IPS DF 19.7 (cell line): Measurements from ENCODE around the gene SNAP25.

Source experiments
- DNase-seq: peaks from one replicate; pipeline ENCODE4 v3.0.0-alpha.2; 2013; ENCODE audit warnings: low read depth, low spot score

Gene SNAP25

DNA sequence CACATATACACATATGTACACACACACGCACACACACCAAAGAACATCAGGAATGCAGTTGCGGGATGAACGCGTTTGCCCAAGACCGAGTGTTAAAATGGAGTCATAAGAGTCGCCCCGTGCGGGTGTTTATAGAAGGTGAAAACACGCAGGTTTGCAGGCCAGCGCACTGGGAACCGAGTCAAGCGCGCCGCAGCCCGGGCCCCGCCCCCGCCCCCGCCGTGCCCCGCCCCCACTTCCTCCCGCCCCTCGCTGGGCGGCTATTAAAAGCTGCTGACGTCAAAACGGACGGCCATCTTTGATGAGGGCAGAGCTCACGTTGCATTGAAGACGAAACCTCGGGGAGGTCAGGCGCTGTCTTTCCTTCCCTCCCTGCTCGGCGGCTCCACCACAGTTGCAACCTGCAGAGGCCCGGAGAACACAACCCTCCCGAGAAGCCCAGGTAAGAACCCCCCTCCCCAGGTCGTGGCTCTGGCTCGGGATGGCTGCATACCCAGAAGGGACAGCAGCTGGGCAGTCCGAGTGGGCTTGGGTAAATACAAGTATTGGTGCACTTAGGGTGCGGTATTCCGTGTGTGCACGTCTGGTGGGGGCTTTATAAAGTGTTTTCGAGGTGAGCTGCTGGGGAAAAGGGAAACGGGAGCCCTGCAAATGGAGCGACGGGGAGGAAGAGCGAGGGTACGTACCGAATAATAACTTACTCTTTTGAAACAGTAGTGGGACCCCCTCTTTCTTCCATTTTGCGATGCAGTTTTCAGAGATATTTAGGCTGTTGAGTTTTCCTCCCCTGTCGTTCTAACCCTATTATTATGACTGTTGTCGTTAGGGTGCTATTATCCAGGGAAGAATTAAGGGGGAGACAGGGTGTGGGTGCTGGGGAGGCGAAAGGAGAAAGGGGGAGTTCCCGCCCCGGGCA, at the start of gene SNAP25:
Gene SNAP25, plus strand, starts transcription at position 295 of the 916 bp plus-strand sequence. CDS start 56,662 bp downstream, outside the sequence.
- peak; percentile 81 for DNase-seq

DNA sequence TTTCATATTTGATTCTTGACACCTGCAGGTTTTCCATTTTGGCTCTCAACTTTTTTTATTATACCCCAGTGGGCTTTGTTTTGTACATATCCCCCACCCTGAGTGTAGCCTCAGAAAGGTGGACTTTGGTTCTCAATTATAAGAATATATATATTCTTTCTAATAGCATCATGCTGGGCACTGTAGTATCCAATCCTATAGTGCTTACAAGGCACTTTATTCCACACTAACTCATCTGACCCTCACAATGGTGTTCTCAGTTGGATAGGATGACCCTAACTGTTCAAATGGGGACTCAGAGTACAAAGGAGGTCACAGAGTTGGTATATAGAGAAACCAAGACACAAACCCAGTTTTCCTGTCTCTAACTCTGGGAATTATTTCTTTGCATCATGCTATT, 48.9 kb upstream of the SNAP25 start:
- no peak for DNase-seq

DNA sequence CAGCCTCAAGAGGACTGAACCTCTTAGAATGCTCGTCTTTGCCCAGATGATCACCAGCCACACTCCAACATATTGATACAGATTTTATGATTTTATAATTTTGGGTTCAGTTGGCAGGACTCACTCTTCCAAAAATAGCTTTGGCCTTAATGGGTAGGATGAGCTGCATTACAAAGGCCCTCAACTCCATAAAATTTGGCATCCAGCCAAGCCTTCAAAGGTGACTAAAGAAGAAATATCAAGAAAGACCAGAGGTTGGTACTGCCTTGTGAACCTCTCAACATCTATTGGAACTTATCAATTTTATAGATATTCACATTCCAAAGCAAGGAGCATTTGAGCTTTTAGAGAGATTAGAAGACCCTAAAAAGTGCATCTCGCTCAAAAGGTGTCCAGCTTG, 48.4 kb upstream of the SNAP25 start:
- DNase-seq: no peak

DNA sequence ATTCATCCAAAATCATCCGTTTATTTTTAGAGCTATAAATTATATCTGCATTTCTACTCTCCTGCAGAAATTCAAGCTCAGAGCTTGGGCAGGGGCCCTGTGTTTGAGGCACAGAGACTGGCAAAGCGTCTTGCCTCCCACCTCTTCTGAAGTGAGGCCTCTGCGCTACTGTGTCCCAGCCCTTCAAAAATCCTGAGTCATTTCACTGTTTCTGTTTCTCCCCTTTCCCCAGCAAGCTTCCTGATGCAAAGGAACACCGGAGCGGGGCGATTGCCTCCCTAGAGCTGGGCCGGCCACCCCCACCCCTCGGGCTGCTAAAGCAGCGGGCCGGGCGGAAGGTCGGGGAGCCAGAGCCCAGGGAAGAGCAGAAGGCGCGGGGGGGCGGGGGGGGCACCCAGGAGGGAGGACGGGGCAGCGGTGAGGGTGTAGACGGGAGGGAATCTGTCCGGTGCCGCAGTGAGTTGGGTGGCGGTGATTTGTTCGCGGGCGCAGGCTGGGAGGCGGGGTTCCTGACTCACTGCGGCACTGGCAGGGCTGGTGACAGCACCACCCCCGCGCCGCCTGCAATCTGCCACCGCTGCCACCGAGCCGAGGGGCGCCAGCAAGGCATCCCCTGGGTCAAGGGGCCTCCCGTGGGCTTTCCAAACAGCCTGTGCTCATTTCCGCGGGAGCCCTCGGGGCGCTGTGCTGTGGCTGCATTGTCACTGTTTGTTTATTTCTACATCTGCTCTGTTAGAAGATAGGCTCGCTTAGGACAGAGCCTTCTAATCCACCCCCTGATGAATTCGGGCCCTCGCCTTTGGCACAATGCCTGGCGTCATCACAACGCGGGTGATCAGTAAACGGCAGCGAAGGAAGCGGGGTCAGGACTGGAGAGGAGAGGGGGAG, 46.5 kb upstream of the SNAP25 start:
- no peak for DNase-seq

DNA sequence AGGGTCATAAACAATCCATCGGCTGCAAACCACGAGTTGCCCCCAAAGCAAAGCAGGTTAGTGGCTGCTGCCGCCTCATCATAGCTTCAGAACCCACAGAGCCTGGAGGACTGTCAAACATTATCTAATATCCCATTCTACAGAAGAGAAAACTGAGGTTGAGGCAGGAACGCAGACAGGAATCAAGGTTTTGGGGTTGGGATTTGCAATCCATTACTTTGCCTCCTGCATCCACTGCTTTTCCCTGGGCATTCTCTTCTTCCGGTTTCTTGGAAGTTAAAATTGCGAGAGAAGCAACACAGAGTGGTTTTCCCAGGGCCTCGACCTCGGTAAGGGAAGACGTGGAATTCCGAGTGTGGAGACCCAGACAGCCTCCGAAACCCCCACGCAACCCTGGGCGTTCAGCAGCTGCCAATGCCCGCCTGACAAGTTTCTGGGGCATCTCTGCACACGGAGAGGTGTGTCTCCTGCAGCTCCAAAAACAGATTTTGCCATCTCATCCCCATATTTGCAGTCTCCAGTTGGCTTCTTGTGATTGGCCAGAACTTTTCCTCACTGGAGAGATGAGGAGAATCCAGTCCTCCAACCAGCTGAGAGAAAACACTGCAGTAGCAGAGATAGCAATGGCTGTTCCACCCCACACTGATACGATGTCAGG, 45.5 kb upstream of the SNAP25 start:
- DNase-seq: no peak

DNA sequence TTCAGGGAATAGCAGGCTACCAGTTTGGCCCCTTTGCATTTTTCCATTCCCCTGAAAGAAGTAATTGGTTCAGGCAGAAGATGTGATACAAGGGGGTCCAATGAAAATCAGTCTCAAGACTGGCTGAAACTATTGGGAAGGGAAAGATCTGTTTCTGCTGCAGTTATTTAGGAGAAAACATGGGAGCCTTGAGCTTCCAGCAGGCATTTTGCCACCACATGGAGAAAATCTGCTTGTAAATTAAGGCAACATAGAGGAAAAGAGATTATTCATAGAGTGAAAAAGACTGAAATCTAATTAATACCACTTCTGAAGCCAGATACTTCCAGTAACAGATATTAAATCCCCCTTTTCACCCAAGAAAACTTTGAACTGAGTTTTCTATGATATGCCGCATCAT, 44.2 kb upstream of the SNAP25 start:
- DNase-seq: no peak

DNA sequence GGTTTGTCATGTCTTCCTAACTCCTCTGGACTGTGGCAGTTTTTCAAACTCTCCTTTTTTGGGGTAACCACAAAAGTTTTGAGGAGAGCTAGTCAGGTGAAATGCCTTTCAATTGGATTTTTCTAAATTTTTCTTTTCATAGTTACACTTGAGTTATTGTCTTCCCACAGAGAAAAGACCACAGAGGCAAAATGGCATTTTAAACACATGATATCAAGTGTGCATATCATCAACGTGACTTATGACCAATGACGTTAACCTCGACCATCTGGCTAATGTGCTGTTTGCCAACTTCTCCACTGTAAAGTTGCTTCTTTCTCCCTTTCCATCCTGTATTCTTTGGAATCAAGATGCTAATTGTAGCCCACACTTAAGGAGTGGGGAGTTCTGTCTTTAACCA, 41.3 kb upstream of the SNAP25 start:
- DNase-seq: no peak

DNA sequence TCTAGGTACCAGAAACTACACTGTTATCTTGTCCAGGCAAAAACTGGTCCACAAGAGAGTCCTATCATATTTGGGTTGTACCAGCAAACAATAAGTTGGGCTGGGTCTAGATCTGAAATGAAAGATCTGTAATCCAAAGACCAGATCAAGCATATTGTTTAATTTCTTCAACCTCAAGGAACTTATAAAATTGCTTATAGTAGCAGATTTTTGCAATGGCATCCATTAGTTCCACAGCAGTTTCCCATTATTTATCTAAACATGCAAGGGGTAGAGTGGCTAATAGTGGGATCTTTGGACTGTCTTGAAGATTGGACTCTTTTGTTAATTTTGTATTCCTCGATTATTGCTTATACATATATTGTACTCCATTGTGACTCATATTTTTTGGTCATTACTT, 40.5 kb upstream of the SNAP25 start:
- no peak for DNase-seq

DNA sequence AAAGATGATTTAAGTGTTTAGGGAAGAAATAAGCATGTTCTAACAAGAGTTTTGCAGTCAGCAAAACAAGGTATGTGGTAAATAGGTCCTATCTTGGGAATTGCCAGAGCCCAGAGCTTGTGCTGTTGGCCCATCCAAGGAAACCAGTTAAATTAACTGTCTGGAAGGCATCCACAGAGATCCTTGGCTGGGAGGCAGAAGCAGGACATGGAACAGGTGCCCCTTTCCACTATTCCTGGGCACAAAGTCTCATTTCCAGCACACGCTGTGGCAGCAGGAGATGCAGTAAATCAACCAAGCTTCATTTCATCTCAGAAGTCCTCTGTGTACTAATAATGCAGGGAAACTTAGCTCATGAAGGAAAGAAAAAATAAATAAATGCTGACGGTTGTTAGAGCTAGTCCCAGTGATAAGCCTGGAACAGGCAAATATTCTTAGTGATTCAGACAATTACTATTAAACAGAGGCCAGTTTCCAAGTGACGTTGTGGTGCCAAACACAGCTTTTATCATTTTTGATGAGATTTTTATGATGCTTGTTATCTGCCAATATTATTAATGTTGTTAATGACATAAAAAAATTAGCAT, 39.8 kb upstream of the SNAP25 start:
- DNase-seq: no peak

DNA sequence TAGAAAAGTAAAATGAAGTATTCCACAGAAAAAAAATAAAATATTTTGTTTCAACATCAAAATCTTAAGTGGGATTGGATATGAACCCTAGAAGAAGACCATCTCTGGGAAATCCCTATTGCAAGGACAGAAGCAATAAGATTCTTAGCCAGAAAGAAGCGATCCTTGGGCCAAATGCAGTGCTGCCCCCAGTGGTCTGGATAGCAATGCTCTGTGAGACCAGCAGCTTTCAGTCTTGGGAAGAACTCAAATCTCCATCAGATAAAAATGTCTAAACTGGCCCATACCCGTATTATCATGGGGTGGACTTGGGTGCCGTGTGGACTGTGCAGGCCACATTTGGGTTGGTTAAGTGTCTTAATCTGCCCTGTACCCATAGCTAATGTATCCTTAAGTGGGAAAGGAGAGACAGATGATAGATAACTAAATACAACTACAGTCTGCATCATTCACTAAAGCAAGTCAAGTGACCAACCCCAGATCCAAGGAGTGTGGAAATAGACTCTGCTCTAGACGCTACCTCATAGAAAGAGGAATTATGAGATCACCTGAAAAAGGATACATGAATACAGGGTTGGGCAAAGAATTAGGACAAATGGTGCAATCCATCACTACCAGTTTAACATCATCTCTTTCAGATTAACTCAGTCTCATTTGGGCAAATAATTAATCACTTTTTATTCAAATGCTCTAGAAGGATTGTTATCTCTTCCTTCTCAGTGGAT, 38.9 kb upstream of the SNAP25 start:
- DNase-seq: no peak

DNA sequence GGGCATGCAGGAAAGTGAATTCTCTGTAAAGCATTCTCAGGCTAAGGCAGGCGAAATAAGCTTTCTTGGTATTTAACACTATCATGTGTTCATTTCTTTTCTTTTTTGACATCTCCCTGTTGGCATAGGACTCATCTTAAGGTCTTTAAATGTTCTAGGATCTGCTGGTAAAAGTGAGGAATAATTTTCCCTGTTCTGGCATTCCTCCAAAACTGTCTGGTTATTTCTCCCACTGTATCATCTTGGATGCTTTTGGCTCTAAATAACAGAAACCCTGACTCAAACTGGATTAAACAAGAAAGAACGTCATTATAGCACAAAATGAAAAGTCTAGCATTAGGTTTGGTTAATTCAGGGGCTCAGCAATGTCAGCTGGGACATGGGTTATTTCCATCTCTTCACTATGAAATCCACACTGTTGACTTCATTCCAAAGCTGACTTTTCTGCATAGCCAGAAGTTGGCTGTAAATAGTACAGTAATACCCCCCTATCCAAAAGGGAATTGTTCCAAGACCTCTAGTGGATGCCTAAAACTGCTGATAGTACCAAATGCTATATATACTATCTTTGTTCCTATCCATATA, 37.9 kb upstream of the SNAP25 start:
- DNase-seq: no peak

DNA sequence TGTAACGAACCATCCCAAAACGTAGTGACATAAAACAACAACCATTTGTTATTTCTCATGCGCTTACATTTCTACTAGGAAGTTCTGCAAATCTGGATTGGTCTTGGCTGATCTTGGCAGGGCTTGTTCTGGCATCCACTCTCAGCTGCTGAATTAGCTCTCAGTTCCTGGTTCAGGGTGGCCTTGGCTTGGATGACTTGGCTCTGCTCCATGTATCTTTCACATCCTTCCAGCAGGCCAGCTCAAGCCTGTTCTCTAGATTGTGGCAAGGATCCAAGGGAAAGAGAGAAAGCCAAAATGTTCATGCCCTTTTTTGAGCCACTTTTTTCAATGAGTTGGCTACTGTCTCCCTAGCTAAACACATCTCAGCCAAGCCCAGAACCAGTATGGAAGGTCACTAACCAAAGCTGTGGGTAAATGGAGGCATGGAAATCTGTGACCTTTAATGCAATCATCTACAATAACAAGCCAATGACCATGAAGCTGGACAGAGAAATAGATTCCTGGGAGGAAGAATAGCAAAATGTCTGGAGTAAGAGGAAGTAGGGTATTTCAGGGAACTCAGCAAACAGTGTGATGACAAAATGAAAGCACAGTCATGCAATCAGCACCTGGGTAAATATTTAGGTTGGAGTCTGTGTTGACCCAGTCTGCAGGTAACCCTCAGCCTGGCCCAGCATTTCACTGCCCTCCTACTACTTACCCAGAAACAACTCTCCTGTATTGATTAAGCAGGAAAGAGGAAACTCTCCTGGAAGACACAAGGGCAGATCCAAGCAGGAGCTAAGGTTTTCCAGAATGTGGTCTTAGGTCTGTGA, 32.7 kb upstream of the SNAP25 start:
- DNase-seq: no peak

DNA sequence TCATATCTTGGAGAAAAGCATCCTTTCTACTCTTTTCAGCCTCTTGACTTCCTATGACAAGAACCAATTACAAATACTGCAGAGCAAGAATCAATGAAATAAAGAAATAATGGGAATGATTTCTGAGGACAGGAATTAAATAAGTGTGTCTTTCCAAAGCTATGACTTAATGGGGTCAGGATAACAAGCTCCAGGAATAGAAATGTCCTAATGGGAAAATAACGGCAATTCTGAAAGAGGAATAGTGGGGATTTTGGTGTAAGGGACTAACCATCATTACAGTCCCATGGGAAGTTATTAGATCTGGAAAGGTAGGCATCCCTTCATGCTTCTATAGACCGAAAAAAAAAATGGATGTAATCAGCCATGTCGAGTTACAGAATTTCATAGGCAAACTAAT, 28.2 kb upstream of the SNAP25 start:
- no peak for DNase-seq

DNA sequence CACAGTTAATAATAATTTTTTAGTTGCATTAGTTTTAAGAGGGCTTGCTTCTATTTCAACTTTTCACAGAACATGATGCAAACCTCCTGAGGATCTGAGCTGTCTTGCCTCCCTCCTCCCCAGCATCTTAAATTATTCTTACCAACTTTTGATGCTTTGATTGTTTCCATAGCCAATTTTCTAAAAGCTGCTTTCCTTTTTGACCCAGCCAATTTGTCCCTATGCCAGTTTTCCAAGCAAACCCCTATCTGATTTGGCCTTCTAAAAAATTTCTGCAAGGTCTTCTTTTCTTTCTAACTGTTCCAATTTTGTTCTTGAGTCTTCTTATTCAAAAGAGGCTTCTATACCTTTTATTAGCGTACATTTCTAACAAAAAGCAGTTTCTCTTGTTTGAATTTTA, 26.5 kb upstream of the SNAP25 start:
- no peak for DNase-seq

DNA sequence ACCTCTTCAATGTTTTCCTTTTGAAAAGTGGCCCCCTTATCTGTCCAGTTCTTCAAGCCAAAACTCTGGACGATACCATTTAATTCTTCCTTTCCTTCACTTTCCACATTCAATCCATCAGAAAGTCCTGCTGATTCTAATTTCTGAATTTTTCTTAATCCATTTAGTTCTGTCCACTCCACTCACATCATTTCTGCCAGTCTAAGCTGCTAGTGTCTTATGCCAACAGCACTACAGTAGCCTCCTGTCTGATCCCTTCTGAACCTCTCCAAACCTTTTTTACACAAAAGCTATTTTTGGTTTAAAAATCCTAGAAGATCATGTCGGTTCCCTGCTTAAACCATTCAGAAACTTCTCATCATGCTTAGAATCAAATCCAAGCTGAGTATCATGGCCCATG, 24.5 kb upstream of the SNAP25 start:
- DNase-seq: no peak

DNA sequence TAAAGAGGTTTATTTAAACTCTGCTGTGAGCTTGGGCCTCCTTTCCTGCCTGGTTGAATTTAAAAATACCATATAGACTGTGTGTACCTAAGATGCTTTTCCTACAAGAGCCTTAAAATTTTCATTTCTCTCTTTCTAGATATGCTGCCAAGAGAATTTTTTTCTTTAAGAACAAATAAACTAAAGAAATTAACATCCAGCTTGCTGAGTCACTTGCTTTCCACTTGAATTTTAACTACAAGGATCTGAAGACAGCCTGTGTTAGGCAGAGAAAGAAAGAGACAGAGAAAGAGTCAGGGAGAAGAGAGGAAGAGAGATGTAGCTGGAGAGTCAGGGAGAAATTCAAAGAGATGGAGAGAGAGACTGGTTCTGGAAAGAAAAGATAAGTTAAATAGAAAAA, 18.3 kb upstream of the SNAP25 start:
- DNase-seq: no peak

DNA sequence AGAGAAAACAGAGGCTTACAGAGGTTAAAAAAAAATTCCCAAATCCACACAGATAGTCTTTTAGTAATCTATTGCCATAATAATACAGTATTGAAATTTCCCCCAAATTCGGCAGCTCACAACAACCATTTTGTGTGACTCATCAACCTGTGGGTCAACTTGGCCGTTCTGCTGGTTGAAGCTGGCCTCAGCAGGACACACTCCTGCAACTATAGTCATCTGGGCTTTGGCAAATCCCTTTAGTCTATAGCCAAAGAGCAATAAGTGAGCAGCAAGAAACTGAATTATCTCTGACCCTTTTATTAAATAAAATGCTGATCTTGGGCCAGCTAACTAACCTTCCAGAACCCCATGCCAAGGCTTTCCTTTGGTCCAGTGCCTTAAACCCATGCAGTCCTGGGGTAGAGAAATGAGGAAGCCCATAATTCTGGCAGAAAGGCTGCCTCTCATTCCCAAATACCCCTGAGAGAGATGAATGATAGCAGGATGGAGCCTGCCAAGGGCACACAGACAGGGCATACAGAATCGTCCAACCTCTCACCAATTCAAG, 17.2 kb upstream of the SNAP25 start:
- DNase-seq: no peak

DNA sequence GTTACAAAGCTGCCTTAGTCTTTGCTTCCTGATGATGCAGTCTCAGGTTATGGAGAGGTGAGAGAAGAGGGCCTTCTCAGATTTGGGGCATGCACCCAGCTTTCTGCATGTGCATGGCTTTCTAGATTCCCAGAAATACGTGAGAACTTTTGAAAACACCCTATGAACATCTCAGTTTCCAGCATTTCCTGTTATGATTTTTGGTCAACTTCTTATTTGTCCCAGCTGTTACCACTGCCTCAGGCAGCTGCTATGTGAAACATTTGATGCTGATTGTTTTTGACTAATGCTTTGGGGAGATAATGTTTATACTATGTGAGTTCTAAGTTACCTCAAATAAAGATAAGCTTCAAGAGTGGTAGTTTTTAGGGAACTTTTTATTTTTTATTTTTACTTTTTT, 9.5 kb upstream of the SNAP25 start:
- DNase-seq: no peak

DNA sequence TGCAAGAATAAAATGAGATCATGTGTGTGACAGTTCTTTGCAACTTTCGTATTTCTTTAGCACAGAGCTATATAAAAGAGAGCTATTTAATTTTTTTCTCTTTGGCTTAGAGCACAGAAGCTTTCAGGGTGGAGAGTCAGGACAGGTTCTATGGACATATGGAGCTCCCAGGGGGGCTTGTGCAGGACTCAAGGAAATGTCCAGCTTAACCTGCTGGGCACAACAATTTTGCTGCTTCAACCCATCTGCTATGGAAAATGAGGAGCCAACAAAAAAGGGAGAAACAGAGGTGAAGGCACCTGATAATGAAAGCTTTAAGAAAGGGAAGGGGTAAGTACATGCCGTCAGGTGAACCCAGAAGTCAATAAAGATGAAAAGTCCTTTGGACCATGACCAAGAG, 5.1 kb upstream of the SNAP25 start:
- DNase-seq: no peak
